GM10847 (cell line): ENCODE data around the gene EPHA10.
A peak's percentile ranks its signal among the peaks of the same experiment; 100 is the strongest.

Experiments
- POLR2A ChIP-seq: IDR thresholded peaks from 2 replicates; pipeline ENCODE4 v1.6.1; 2011; ENCODE audit not compliant: insufficient read length; ENCODE audit errors: extremely low read depth

The EPHA10 gene

GRCh38 chr1:37704966-37705365, 60.0 kb downstream of the EPHA10 start:
- no peak for TF ChIP-seq POLR2A

- TF ChIP-seq POLR2A = no peak
Observed at GRCh38 chr1:37703061-37703460, 61.9 kb downstream of the EPHA10 start.

- no peak for TF ChIP-seq POLR2A
Observed at GRCh38 chr1:37701051-37701450, 63.9 kb downstream of the EPHA10 start.

- no peak for TF ChIP-seq POLR2A
Observed at GRCh38 chr1:37699147-37699546, 65.8 kb downstream of the EPHA10 start.

GRCh38 chr1:37697737-37698136, 67.2 kb downstream of the EPHA10 start:
- no peak for TF ChIP-seq POLR2A

GRCh38 chr1:37697090-37697489, 67.8 kb downstream of the EPHA10 start:
- TF ChIP-seq POLR2A = no peak

GRCh38 chr1:37692834-37693175, 72.1 kb downstream of the EPHA10 start:
- TF ChIP-seq POLR2A = no peak

- TF ChIP-seq POLR2A = peak; percentile 69
Observed at GRCh38 chr1:37692078-37692833, 72.7 kb downstream of the EPHA10 start, which contains the start of gene CDCA8. CDCA8 (plus strand) TSS chr1:37692516; CDS start chr1:37692691, 175 bp downstream.

- no peak for TF ChIP-seq POLR2A
Observed at GRCh38 chr1:37691497-37692077, 73.3 kb downstream of the EPHA10 start.

GRCh38 chr1:37688926-37689325, 76.0 kb downstream of the EPHA10 start:
- TF ChIP-seq POLR2A = no peak

- TF ChIP-seq POLR2A = no peak
Observed at GRCh38 chr1:37685722-37686121, 79.2 kb downstream of the EPHA10 start.

- TF ChIP-seq POLR2A = no peak
Observed at GRCh38 chr1:37682334-37682987, 82.5 kb downstream of the EPHA10 start.

GRCh38 chr1:37680933-37681332, 84.0 kb downstream of the EPHA10 start:
- TF ChIP-seq POLR2A = no peak

GRCh38 chr1:37677808-37678207, 87.1 kb downstream of the EPHA10 start:
- no peak for TF ChIP-seq POLR2A

GRCh38 chr1:37677143-37677439, 87.8 kb downstream of the EPHA10 start:
- no peak for TF ChIP-seq POLR2A
